Omental fat pad (tissue), 4 donors: ENCODE results near the gene RIBC1. TPM values are rescaled to one million over a fixed set of nuclear protein-coding genes. Genes with fewer than 3 reads are reported as not detected.

Source experiments
- ATAC-seq: fragments of 150-250 bp; one replicate; pipeline ENCODE4 v1.9.1; 2016; ENCODE audit warnings: mild to moderate bottlenecking, moderate library complexity; ENCODE audit not compliant: low FRiP score
- DNase-seq: peaks from one replicate; pipeline ENCODE4 v3.0.0-alpha.2; 2019; ENCODE audit warnings: low spot score
- CTCF ChIP-seq, 3 donors: fragments of 450-650 bp; IDR thresholded peaks; one replicate each; pipeline ENCODE4 v1.5.1; 2016 to 2017; ENCODE audit warnings: antibody characterized with exemption in 3 of 3, mild to moderate bottlenecking in 3 of 3, moderate library complexity in 2 of 3
- total RNA-seq, 4 donors: library from RNA; depleted of rRNA; stranded (reverse); fragments of >200 nt; gene quantifications; one replicate each; pipeline ENCODE4 v1.1.0, GENCODE V29; 2016

RIBC1 gene
- total RNA-seq, 4 donors from 2014 or later = 0.38 to 1.9 (median 0.74) TPM; not detected in 1

GRCh38 chrX:53379008-53379710 lies 43.5 kb upstream of the RIBC1 start:
- DNase-seq = no peak
- ATAC-seq = no peak
- TF ChIP-seq CTCF (IDR thresholded peaks at IDR 0.05) = no peak

GRCh38 chrX:53379747-53380146 lies 42.9 kb upstream of the RIBC1 start:
- DNase-seq (no peak), ATAC-seq (no peak)
- no peak for TF ChIP-seq CTCF (IDR thresholded peaks at IDR 0.05)

- TF ChIP-seq CTCF (IDR thresholded peaks at IDR 0.05) = no peak
- DNase-seq = no peak
- ATAC-seq = no peak
Observed at GRCh38 chrX:53383376-53384076, 39.1 kb upstream of the RIBC1 start.

- ATAC-seq = no peak
- DNase-seq = no peak
- TF ChIP-seq CTCF (IDR thresholded peaks at IDR 0.05) = no peak
Observed at GRCh38 chrX:53395605-53396298, 26.9 kb upstream of the RIBC1 start.

DNA sequence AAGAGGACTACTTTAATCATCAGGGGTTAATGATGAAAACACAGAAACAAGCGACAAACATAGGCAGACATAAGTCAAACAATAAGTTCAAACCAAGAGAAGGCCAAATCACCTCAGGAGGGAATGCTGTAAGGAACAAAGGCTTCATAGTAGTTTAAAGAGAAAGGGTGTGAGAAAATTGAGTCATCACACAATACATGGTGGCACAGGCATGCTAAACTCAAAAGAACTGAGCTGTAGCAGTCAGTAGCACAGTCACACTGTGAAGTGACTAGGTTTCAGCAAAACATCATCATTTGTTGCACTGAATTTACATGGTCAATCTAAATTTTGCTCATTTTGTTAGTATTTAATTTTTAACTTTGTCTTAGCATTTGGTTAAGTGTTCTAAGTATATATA lies 24.5 kb upstream of the RIBC1 start:
- DNase-seq = no peak
- no peak for ATAC-seq

GRCh38 chrX:53403535-53403934 lies 19.1 kb upstream of the RIBC1 start:
- no peak for ATAC-seq
- TF ChIP-seq CTCF (IDR thresholded peaks at IDR 0.05) = no peak
- no peak for DNase-seq

More for the DNA sequence above, 24.5 kb upstream of the RIBC1 start:
- TF ChIP-seq CTCF (IDR thresholded peaks at IDR 0.05) = no peak
